ENCODE results near the gene KCNJ4. TPM values are rescaled to one million over a fixed set of nuclear protein-coding genes. Genes with fewer than 3 reads are reported as not detected.
A peak's percentile ranks its signal among the peaks of the same experiment; 100 is the strongest.

The KCNJ4 gene
- total RNA-seq, 3 donors from 2014 or later = not detected

- DNase-seq = peak in 2 of 3 donors; percentile 16 to 50
- intact Hi-C loops (cut with DNase I, micrococcal nuclease) = no loop called here
- no peaks in the 10 kb centered on the region for H3K9me3 ChIP-seq
- ATAC-seq = no peak
- no peak for TF ChIP-seq CTCF (IDR thresholded peaks at IDR 0.05)
- H3K4me3 ChIP-seq = no peak overlapping the region
- H3K4me1 ChIP-seq (ENCODE audit: low read depth) = peaks cover 9% of the 10 kb centered on the region
- H3K36me3 ChIP-seq (ENCODE audit: low read depth) = no peaks in the 10 kb centered on the region
These were observed 39.3 kb downstream of the KCNJ4 start for GRCh38 chr22:38415561-38416321.

GRCh38 chr22:38415046-38415445 lies 40.0 kb downstream of the KCNJ4 start:
- no peak overlapping the region for H3K4me3 ChIP-seq
- no peaks in the 10 kb centered on the region for H3K9me3 ChIP-seq
- peaks cover 9% of the 10 kb centered on the region for H3K4me1 ChIP-seq (ENCODE audit: low read depth)
- TF ChIP-seq CTCF (IDR thresholded peaks at IDR 0.05) = no peak
- no peaks in the 10 kb centered on the region for H3K36me3 ChIP-seq (ENCODE audit: low read depth)
- intact Hi-C loops (cut with DNase I, micrococcal nuclease) = no loop called here
- DNase-seq (peak in 2 of 3 donors; percentile 9 to 27), ATAC-seq (no peak)

- no peaks in the 10 kb centered on the region for H3K9me3 ChIP-seq
- H3K36me3 ChIP-seq (ENCODE audit: low read depth) = no peaks in the 10 kb centered on the region
- DNase-seq = peak in 2 of 3 donors; percentile 14 to 18
- H3K4me3 ChIP-seq = no peak overlapping the region
- TF ChIP-seq CTCF (IDR thresholded peaks at IDR 0.05) = no peak
- no peak for ATAC-seq
- H3K4me1 ChIP-seq (ENCODE audit: low read depth) = peaks cover 9% of the 10 kb centered on the region
- intact Hi-C loops (cut with DNase I, micrococcal nuclease) = no loop called here
These were observed 41.0 kb downstream of the KCNJ4 start for GRCh38 chr22:38414009-38414395.

GRCh38 chr22:38413085-38414008 lies 41.7 kb downstream of the KCNJ4 start:
- peak; percentile 77 for ATAC-seq
- TF ChIP-seq CTCF (IDR thresholded peaks at IDR 0.05) = no peak
- H3K36me3 ChIP-seq (ENCODE audit: low read depth) = no peaks in the 10 kb centered on the region
- H3K9me3 ChIP-seq = no peaks in the 10 kb centered on the region
- intact Hi-C loops (cut with DNase I, micrococcal nuclease) = no loop called here
- H3K4me3 ChIP-seq = no peak overlapping the region
- peaks cover 9% of the 10 kb centered on the region for H3K4me1 ChIP-seq (ENCODE audit: low read depth)
- DNase-seq = peak; percentile 38 to 68 (median 58)

GRCh38 chr22:38412435-38413084 lies 42.4 kb downstream of the KCNJ4 start:
- DNase-seq (peak in 2 of 3 donors; percentile 34 to 53), ATAC-seq (peak; percentile 77)
- peak; percentile 77 for TF ChIP-seq CTCF (IDR thresholded peaks at IDR 0.05)
- Histone ChIP-seq H3K9me3 (no peaks in the 10 kb centered on the region), H3K4me3 (no peak overlapping the region), H3K4me1 (ENCODE audit: low read depth) (peaks cover 9% of the 10 kb centered on the region), H3K36me3 (ENCODE audit: low read depth) (no peaks in the 10 kb centered on the region)
- intact Hi-C loops (cut with DNase I, micrococcal nuclease) = no loop called here

Measured in mucosa of descending colon (tissue), 3 donors.